Stimulated activated CD4-positive, alpha-beta T cell treated with anti-CD3 and anti-CD28 coated beads, Interleukin-2, amount 100 ng/mL, for 24 hours (primary cell): ENCODE measurements around the gene CCNO.

Experiments
- DNase-seq, 2 donors: peaks; one replicate each; pipeline ENCODE4 v3.0.0-alpha.2; 2020

Gene CCNO

DNA sequence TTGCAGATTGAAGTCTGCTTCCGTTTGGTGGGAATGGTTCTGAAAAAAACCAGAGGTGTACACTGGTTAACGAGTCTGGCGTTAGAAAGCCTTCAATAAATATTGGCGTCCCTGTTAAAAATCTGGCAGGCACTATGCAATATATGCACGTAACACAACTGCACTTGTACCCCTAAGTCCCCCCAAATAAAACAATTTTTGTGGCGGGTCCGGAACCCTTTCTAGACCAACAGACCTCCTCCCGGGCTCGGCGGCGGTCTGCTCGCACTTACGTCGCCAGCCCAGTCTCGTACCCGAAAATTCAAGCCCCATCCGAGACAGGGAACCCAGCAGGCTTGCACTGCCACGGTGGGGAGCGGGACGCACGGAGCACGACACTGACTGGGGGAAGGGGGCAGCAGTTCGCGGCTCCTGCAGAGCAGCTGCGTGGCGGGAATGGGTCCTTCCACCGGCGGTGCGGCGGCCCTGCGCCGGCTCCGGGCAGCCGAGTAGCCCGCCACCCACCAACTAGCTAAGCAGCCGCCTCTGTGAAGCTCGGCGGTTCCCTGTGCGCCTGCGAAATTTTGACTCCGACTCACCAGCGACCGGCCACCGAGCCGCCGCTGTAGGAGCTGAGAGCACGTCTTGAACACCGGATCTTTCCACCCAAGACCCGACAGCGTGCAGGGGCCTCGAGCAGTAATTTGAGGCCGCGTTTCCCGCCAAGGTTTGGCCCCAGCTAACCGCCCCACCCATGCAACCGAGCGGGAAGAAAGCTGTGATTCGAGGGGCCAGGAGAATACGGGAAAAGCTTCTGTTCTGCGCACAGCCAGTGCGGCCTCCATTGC is 10.2 kb downstream of the CCNO start:
- peak in 1 of 2 donors; percentile 24 for DNase-seq

DNA sequence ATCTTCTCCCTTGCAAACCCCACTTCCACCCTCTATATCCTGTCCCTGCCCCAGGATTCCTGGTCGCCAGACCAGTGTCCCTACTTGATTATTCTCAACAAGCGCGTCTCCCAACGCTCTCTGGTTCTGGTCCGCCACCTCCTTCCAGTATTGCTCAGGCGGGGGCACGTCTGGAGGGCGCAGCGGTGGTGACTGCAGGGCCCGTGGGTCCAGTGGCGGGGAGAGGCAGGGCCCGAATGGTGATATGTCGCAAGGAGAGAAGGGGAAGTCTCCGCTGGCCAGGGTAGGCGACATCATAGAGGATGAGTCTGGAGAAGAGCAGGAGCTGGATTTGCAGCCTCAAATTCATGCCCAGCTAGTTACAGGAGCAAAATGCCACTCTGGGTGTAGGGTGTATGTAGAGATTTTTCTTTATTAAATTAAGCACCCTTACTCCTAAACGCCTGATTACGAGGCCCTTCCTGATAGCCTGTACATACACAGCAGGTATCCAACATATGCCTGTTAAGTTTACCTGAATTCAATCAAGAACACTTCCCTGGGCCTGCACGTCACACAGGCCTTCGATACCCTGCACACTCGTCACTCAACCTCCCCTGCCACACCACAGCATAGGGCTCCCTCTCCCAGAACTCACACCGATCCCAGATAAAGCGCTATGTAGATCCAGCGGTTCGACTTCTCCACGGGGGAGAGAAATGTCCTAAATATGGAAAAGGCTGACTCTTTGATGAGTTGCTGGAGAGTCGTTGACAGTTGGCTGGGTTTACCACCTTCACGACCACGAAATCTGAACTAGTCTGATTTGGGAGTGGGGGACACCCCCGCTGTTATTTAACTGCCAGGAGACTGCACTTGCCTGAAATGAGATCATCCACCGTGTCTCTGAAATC is 11.1 kb downstream of the CCNO start:
- no peak for DNase-seq

DNA sequence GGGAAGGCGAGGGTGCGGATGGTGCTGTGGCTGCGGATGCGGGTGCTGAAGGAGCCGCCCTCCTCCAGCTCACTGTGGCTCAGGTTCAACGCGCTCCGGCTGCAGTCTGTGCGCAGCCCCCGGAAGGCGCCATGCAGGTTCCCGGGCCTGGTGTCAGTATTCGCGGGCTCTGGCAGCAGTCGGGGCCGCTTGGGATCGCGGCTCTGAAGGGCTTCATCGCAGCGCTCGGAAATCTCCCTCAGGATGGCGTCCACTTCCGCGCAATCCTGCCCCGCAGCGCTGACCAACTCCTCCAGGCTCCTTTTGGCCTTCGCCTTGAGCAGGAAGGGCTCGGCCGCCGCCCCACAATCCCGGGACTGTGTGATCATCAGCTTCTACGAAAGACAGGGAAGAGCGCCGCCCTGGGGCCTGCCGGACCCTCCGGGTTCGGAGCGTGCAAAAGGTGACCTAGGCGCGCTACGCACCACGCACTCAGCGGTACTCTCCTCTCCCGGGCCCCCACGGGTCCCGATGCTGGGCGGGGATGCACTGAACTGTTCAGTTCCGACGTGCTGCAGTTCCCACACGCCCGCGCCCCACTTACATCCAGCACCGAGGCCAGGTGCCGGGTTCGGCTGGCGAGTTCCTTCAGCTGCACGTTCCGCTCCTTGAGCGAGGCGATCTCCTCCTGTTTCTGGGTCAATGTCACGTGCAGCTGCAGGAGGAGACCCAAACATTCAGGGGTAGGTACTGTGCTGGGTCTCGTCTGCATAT is 12.8 kb downstream of the CCNO start:
- no peak for DNase-seq

DNA sequence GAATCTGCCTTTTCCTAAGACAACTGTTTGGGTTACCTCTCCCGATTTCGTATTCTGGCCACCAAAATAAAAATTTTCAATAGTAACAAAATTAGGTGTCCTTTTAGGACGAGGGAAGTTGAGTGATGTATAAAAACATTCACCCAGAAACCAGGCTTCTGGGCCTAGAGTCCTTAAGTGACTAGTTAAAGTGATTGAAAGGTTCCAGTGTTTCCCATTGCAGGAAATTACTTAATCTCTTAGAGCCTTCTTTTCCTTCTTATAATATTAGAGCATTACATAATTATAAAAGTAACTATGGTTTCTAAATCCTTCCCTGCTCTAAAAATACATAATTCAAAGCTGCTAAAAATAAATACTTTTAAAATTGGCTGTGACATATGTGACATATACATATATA is 13.6 kb downstream of the CCNO start:
- no peak for DNase-seq

DNA sequence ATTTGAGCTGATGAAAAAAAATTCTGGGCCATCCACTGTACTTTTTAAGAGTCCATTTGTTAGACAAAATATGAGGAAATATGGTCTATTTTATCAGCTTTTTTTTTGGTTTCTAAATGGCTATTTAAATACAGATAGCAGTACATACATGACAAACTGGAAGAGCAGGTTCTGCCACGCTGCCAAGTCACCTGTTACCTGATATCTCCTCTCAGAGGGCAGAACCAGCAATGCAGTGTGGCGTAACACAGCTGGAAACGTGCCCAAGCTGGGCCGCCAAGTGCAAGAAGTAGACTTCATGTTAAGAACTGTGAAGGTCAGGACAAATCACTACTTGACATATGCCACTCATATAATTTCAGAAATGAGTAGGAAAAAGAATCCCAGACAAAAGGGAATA is 14.4 kb downstream of the CCNO start:
- no peak for DNase-seq

DNA sequence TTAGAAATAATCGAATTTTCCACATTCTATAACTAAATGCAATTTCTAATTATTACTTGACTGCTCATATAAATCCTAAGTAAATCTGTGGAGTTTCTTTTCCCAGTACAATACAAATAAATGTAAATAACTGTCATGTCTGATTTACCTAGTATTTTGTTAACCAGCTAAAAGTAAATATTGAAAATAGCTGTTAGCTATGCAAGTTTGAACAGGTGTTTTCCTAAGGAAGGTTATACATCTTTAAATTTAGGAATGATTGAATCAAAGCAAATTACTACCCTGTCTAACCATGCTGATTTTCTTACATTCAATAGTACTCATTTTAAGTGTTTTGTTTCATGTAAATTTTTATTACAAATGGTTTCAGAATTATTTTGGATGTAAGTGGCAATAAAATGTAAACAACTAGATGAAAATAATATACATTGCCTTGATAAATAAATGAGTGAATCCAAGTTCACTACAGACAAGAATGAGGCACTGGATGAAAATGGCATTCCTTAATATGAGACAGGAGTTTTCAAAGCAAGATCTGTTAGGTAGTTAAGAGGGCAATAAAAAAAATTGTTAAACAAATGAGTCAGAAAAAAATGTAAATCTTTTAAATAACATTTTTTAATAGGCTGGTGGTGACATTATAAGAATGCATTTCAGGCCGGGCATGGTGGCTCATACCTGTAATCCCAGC is 22.1 kb downstream of the CCNO start:
- DNase-seq = no peak

DNA sequence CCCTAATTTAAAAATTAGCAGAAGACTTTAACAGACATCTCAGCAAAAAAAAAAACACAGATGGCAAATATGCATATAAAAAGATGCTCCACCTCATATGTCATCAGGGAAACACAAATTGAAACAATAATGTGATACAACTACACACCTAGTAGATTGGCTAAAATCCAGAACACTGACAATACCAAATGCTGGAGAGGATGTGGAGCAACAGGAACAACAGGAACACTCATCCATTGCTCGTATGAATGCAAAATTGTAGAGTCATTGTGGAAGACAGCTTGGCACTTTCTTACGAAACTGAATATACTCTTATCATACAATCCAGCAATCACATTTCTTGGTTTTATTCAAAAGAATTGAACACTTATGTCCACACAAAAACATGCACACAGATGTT is 28.4 kb downstream of the CCNO start:
- no peak for DNase-seq

DNA sequence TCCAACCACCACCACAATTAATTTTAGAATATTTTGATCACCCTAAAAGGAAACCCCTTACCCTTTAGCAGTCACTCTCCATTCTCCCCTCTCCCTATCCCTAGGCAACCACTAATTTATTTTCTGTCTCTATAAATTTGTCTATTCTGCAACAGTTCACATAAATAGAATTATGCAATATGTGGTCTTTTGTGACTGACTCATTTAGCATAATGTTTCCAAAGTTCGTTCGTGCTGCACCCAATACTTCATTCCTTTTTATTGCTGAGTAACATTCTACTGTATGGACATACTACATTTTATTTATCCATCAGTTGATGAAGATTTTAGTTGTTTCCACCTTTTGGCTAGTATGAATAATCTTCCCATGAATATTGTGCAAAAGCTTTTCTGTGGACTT is 42.2 kb downstream of the CCNO start:
- DNase-seq = no peak

DNA sequence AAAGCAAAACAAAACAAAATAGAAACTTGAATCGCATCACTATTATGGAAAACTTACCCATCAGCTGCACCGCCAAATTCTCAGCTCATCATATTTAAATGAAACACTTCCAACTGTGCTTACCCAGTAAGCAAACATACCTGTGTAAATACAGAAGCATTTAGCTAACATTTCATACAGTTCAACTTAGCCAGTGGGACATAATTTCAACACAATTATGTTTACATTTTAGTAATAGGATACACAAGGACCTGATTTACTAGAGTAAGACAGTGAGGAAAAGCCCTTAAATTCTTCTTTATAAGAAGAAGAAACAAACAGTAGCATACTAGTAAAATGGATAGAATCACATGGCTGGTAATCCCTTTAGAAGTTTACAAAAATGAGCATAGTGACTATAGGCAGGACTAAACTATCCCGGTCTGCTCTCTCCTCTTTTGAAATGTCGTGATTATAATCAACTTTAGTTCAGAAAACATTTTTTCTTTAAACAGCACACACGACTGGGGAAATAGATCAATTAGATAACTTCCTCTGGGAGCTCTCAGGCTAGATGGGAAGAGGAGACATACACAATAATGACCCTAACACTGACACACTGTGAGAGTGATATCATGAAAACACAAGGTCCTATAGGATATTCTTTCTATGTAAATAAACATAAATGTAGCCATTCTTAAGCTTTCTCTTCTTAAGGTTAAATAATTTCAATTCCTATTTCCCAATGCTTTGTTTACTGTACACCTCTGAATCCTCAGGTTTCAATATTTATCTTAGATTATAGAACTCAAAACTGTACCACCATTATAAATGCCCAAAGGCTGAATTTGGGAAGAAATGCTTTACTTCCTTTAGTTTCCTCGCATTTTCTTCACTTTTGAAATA is 44.5 kb downstream of the CCNO start:
- DNase-seq = no peak

DNA sequence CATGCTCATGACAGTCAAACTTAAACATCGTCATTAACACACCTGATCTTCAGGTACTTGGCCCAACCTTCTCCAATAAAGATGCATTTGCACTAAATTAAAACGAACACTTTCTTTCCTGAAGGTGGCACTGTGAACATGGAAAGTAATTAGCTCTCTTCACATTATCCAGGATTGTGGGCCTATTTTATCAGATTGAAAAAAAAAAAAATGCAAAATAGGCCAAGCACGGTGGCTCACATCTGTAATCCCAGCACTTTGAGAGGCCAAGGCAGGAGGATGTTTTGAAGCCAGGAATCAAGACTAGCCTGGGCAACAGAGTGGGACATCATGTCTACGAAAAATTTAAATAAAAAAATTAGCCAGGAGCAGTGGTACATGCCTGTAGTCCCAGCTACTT is 46.0 kb downstream of the CCNO start:
- no peak for DNase-seq
